Measurements from ENCODE around the gene TMEM127. TPM values are rescaled to one million over a fixed set of nuclear protein-coding genes. Genes with fewer than 3 reads are reported as not detected.
"Not testable (repeated sequence)": the region's sequence is repeated elsewhere in the genome, so short reads cannot be mapped to it uniquely, and the experiment has no call there.

Gene TMEM127
- total RNA-seq, 1 experiment from 2014 or later, result 31.5 TPM

GRCh38 chr2:96301865-96302264, 36.1 kb upstream of the TMEM127 start:
- peaks cover 25% of the 10 kb centered on the region for H3K4me1 Mint-ChIP-seq (ENCODE audit: insufficient read depth, unreplicated experiment)
- BruUV-seq (replicated peaks), result no TSS peak
- no peaks in the 10 kb centered on the region for H3K9me3 Mint-ChIP-seq (ENCODE audit: unreplicated experiment)
- DNase-seq (ENCODE audit: unreplicated experiment), result no peak
- TF ChIP-seq, protein P1, sequence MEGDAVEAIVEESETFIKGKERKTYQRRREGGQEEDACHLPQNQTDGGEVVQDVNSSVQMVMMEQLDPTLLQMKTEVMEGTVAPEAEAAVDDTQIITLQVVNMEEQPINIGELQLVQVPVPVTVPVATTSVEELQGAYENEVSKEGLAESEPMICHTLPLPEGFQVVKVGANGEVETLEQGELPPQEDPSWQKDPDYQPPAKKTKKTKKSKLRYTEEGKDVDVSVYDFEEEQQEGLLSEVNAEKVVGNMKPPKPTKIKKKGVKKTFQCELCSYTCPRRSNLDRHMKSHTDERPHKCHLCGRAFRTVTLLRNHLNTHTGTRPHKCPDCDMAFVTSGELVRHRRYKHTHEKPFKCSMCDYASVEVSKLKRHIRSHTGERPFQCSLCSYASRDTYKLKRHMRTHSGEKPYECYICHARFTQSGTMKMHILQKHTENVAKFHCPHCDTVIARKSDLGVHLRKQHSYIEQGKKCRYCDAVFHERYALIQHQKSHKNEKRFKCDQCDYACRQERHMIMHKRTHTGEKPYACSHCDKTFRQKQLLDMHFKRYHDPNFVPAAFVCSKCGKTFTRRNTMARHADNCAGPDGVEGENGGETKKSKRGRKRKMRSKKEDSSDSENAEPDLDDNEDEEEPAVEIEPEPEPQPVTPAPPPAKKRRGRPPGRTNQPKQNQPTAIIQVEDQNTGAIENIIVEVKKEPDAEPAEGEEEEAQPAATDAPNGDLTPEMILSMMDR (IDR thresholded peaks at IDR 0.05; ENCODE audit: unreplicated experiment), result no peak
- H3K27me3 Mint-ChIP-seq (ENCODE audit: insufficient read depth, unreplicated experiment), result no peaks in the 10 kb centered on the region
- intact Hi-C loops (cut with micrococcal nuclease), result no loop called here
- H3K4me3 Mint-ChIP-seq (ENCODE audit: unreplicated experiment), result no peak overlapping the region
- peaks cover 89% of the 10 kb centered on the region for H3K36me3 Mint-ChIP-seq (ENCODE audit: insufficient read depth, unreplicated experiment)
- no peak overlapping the region for H3K27ac Mint-ChIP-seq (ENCODE audit: low read depth, unreplicated experiment)
- ChIA-PET POLR2A (interaction anchor here (1.3 kb wide), 1 partner anchor 9 kb away, joined by 3 read pairs; no protein-coding TSS in a partner anchor), CTCF (interaction anchor here (0.8 to 1.0 kb wide), 2 partner anchors 35 to 811 kb away, joined by 3 to 4 read pairs; partner anchors contain the start of gene ANKRD36)

DNA sequence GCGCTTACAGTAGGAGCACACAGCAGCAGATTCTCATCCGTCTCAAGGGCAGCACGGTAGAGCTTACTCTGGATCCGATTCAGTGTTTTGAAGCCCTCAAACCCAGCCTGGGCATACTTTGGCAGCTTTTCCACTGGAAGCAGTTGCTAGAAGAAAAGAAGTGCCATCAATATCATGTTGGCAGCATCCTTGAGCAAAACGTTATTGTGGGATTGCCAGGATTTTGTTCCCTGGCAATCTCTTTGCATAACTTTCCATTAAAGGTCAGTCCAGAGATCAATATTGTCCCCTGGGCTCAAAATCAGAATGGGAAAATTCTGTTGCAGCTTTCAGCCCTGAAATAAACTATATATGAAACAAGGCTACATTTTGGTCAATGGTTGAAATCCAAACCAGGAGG, 31.1 kb upstream of the TMEM127 start:
- no TSS peak for BruUV-seq (replicated peaks)
- CTCF ChIA-PET, result interaction anchor here (0.7 to 1.4 kb wide), 2 partner anchors 211 to 1274 kb away, joined by 3 read pairs; no protein-coding TSS in a partner anchor
- POLR2A ChIA-PET, result no interaction called here
- H3K27ac Mint-ChIP-seq (ENCODE audit: low read depth, unreplicated experiment), result no peak overlapping the region
- TF ChIP-seq, protein P1 (IDR thresholded peaks at IDR 0.05; ENCODE audit: unreplicated experiment), result no peak
- no peaks in the 10 kb centered on the region for H3K27me3 Mint-ChIP-seq (ENCODE audit: insufficient read depth, unreplicated experiment)
- no peak overlapping the region for H3K4me3 Mint-ChIP-seq (ENCODE audit: unreplicated experiment)
- intact Hi-C loops (cut with micrococcal nuclease), result no loop called here
- H3K9me3 Mint-ChIP-seq (ENCODE audit: unreplicated experiment), result no peaks in the 10 kb centered on the region
- H3K36me3 Mint-ChIP-seq (ENCODE audit: insufficient read depth, unreplicated experiment), result peaks cover 98% of the 10 kb centered on the region
- H3K4me1 Mint-ChIP-seq (ENCODE audit: insufficient read depth, unreplicated experiment), result no peaks in the 10 kb centered on the region
- DNase-seq (ENCODE audit: unreplicated experiment), result no peak

DNA sequence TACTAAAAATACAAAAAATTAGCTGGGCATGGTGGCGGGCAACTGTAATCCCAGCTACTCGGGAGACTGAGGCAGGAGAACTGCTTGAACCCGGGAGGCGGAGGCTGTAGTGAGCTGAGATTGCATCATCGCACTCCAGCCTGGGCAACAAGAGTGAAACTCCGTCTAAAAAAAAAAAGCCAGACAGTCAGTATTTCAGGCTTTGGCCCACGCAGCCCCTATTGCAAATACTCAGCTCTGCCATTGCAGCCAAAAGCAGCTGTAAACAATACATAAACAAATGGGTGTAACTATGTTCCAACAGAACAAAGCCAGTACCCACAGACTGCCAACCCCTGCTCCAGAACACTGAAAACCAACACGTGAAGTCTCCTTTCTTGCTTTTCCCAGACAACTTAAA, 28.5 kb upstream of the TMEM127 start:
- H3K9me3 Mint-ChIP-seq (ENCODE audit: unreplicated experiment); H3K27me3 Mint-ChIP-seq (ENCODE audit: insufficient read depth, unreplicated experiment); H3K27ac Mint-ChIP-seq (ENCODE audit: low read depth, unreplicated experiment); H3K4me3 Mint-ChIP-seq (ENCODE audit: unreplicated experiment); DNase-seq (ENCODE audit: unreplicated experiment); intact Hi-C loops (cut with micrococcal nuclease); H3K4me1 Mint-ChIP-seq (ENCODE audit: insufficient read depth, unreplicated experiment); BruUV-seq (replicated peaks): not testable (repeated sequence)
- POLR2A ChIA-PET, result interaction anchor here (1.0 to 2.7 kb wide), 3 partner anchors 11 to 37 kb away, joined by 3 to 8 read pairs (median 5); partner anchors contain the start of gene SNRNP200
- H3K36me3 Mint-ChIP-seq (ENCODE audit: insufficient read depth, unreplicated experiment), result peaks cover 93% of the 10 kb centered on the region
- CTCF ChIA-PET, result interaction anchor here (1.0 to 1.4 kb wide), 4 partner anchors 14 to 215 kb away, joined by 4 to 7 read pairs (median 4); no protein-coding TSS in a partner anchor

- intact Hi-C loops (cut with micrococcal nuclease), result no loop called here
- H3K27ac Mint-ChIP-seq (ENCODE audit: low read depth, unreplicated experiment), result no peak overlapping the region
- H3K36me3 Mint-ChIP-seq (ENCODE audit: insufficient read depth, unreplicated experiment), result peaks cover 80% of the 10 kb centered on the region
- H3K4me3 Mint-ChIP-seq (ENCODE audit: unreplicated experiment), result no peak overlapping the region
- ChIA-PET CTCF (no interaction called here), POLR2A (interaction anchor here (0.7 kb wide), 2 partner anchors 12 to 76 kb away, joined by 3 read pairs; no protein-coding TSS in a partner anchor)
- no peaks in the 10 kb centered on the region for H3K27me3 Mint-ChIP-seq (ENCODE audit: insufficient read depth, unreplicated experiment)
- TF ChIP-seq, protein P1 (IDR thresholded peaks at IDR 0.05; ENCODE audit: unreplicated experiment), result no peak
- no peaks in the 10 kb centered on the region for H3K9me3 Mint-ChIP-seq (ENCODE audit: unreplicated experiment)
- peak; percentile 50 for DNase-seq (ENCODE audit: unreplicated experiment)
- H3K4me1 Mint-ChIP-seq (ENCODE audit: insufficient read depth, unreplicated experiment), result no peaks in the 10 kb centered on the region
- no TSS peak for BruUV-seq (replicated peaks)
These were observed 26.0 kb upstream of the TMEM127 start for GRCh38 chr2:96291751-96292150.

Data from MCF 10A (cell line).